Mesothelial cell of epicardium (in vitro differentiated cells): ENCODE measurements around the gene CACNA1E. TPM values are rescaled to one million over a fixed set of nuclear protein-coding genes. Genes with fewer than 3 reads are reported as not detected.
"Not testable (repeated sequence)": the region's sequence is repeated elsewhere in the genome, so short reads cannot be mapped to it uniquely, and the experiment has no call there.

ENCODE experiments used
- DNase-seq, 2 experiments: peaks; one replicate each; pipeline ENCODE4 v3.0.0; 2021; ENCODE audit warnings: low spot score in 2 of 2; ENCODE audit not compliant: unreplicated experiment in 2 of 2
- H3K27ac Mint-ChIP-seq: 2 replicates; pipeline ENCODE4 v1.8.0; 2021; ENCODE audit warnings: mixed read lengths
- H3K27me3 Mint-ChIP-seq: 2 replicates; pipeline ENCODE4 v1.8.0; 2021; ENCODE audit warnings: low read depth, mixed read lengths
- H3K36me3 Mint-ChIP-seq: 2 replicates; pipeline ENCODE4 v1.8.0; 2021; ENCODE audit warnings: mixed read lengths
- H3K4me1 Mint-ChIP-seq: 2 replicates; pipeline ENCODE4 v1.8.0; 2021; ENCODE audit warnings: mixed read lengths
- H3K4me3 Mint-ChIP-seq: 2 replicates; pipeline ENCODE4 v1.8.0; 2021; ENCODE audit warnings: mild to moderate bottlenecking, moderate library complexity, mixed read lengths
- H3K9me3 Mint-ChIP-seq: 2 replicates; pipeline ENCODE4 v1.8.0; 2021; ENCODE audit warnings: mixed read lengths
- total RNA-seq: library from RNA; stranded (reverse); gene quantifications from 3 replicates; pipeline ENCODE4 v1.2.1, GENCODE V29; 2021
- TF ChIP-seq, protein P1 (sequence below): fragments of 200-600 bp; sonication (generic); IDR thresholded peaks from one replicate; pipeline ENCODE4 v1.5.0; 2021; ENCODE audit warnings: antibody characterized with exemption; ENCODE audit not compliant: unreplicated experiment

CACNA1E gene
- total RNA-seq, 1 donor from 2014 or later, result 0.60 TPM

DNA sequence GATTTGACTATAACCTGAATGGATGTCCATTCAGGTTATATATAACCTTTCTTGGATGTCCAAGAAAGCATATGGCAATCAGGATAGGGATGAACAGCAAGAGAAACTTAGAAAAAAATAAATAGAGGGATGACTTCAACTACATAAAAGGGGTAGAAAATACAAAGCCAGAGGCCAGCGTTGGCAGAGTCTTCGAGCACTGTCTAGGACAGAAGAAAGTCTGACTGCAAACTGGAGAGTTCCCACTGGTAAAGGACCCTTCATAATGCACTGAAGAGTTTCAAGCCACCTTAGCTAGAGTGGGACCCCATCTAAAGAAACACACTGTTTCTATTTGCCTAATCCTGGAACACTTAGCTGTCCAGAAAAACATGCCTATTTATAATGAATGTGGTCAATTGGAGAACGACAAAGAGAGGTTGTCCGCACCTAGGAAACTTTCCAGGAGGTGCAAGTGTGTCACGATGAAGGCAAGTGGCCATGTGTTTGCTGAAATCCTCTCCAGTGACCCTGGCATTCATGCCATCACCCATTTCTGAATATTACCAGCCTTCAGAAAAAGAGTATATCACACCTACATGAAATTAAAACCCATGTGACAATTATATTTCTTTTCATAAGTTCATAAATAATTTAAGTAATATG, 362.8 kb downstream of the CACNA1E start:
- TF ChIP-seq, protein P1, sequence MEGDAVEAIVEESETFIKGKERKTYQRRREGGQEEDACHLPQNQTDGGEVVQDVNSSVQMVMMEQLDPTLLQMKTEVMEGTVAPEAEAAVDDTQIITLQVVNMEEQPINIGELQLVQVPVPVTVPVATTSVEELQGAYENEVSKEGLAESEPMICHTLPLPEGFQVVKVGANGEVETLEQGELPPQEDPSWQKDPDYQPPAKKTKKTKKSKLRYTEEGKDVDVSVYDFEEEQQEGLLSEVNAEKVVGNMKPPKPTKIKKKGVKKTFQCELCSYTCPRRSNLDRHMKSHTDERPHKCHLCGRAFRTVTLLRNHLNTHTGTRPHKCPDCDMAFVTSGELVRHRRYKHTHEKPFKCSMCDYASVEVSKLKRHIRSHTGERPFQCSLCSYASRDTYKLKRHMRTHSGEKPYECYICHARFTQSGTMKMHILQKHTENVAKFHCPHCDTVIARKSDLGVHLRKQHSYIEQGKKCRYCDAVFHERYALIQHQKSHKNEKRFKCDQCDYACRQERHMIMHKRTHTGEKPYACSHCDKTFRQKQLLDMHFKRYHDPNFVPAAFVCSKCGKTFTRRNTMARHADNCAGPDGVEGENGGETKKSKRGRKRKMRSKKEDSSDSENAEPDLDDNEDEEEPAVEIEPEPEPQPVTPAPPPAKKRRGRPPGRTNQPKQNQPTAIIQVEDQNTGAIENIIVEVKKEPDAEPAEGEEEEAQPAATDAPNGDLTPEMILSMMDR, result no peak
- Mint-ChIP-seq H3K4me1 (no peaks in the 10 kb centered on the region), H3K27ac (no peak overlapping the region), H3K4me3 (no peak overlapping the region), H3K36me3 (no peaks in the 10 kb centered on the region), H3K9me3 (peaks cover 17% of the 10 kb centered on the region), H3K27me3 (peaks cover 6% of the 10 kb centered on the region)
- no peak for DNase-seq

DNA sequence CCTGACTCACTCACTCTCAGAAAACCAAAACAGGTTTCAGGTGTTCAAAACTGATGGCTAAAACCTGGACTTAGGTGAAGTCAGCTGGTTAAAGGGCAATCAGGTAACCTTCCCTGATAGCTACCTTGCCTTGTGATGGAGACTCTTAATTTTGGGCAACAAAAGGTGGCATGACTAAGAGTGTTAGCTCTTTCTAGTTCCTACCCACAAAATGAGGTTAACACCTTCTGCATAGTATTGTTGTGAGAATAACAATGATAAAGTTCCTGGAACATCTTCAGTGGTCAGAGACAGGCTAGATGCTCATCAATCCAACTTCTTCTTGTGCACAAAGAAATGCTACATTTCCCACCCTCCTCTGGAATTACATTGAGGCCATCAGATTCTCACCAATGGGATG, 363.4 kb downstream of the CACNA1E start:
- H3K36me3 Mint-ChIP-seq, result no peaks in the 10 kb centered on the region
- no peak for DNase-seq
- peaks cover 5% of the 10 kb centered on the region for H3K27me3 Mint-ChIP-seq
- no peak overlapping the region for H3K27ac Mint-ChIP-seq
- H3K4me3 Mint-ChIP-seq, result no peak overlapping the region
- peaks cover 20% of the 10 kb centered on the region for H3K9me3 Mint-ChIP-seq
- TF ChIP-seq, protein P1, result no peak
- H3K4me1 Mint-ChIP-seq, result no peaks in the 10 kb centered on the region

DNA sequence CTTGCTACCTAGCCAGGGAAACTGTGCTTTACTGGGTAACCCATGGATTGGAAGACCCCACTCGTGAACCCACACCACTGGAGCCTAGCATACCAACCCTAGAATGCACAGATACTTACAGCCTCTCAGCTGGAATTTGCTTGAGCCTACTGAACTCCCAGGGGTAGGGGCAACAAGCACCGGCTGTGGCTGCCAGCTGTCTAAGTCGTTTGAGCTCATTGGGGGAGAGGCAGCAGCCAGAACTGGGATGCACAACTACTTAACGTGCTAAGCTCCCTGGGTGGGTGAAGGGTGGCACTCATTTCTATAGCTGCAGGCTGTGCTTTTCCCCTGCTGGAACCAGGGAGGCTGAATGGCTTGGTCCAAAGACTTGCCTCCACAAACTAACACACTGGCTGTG, 365.8 kb downstream of the CACNA1E start:
- Mint-ChIP-seq H3K27me3 (no peaks in the 10 kb centered on the region), H3K27ac (no peak overlapping the region), H3K9me3 (peaks cover 38% of the 10 kb centered on the region), H3K4me3 (no peak overlapping the region), H3K36me3 (no peaks in the 10 kb centered on the region), H3K4me1 (no peaks in the 10 kb centered on the region)
- TF ChIP-seq, protein P1, result no peak
- no peak for DNase-seq

DNA sequence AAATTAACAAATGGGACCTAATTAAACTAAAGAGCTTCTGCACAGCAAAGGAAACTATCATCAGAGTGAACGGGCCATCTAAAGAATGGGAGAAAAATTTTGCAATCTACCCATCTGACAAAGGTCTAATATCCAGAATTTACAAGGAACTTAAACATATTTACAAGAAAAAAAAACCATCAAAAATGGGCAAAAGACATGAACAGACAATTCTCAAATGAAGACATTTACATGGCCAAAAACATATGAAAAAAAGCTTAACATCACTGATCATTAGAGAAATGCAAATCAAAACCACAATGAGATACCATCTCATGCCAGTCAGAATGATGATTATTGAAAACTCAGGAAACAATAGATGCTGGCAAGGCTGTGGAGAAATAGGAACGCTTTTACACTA, 370.9 kb downstream of the CACNA1E start:
- H3K9me3 Mint-ChIP-seq, result peaks cover 50% of the 10 kb centered on the region
- H3K36me3 Mint-ChIP-seq, H3K27ac Mint-ChIP-seq, H3K4me1 Mint-ChIP-seq, DNase-seq, H3K4me3 Mint-ChIP-seq, H3K27me3 Mint-ChIP-seq: not testable (repeated sequence)

DNA sequence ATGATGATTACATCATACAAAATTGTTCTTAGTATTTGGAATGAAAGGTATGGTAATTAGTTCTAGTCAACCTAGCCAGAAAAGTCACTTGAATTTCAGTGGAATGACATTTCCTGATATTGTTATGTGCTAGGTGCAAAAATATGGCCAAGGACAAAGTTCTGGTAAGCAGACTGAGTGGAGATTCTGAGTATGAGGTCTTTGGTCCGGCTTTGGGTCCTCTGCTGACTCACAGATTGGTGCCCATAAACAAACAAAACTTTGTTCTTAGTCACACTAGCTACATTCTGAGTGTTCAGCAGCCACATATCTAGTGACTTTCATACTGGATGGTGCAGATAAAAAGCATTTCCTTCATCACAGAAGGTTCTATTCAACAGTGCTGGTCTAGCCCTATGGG, 372.1 kb downstream of the CACNA1E start:
- TF ChIP-seq, protein P1, result no peak
- no peaks in the 10 kb centered on the region for H3K4me1 Mint-ChIP-seq
- H3K9me3 Mint-ChIP-seq, result peaks cover 46% of the 10 kb centered on the region
- H3K27me3 Mint-ChIP-seq, result no peaks in the 10 kb centered on the region
- H3K4me3 Mint-ChIP-seq, result no peak overlapping the region
- H3K27ac Mint-ChIP-seq, result no peak overlapping the region
- DNase-seq, result no peak
- H3K36me3 Mint-ChIP-seq, result no peaks in the 10 kb centered on the region
